ENCODE data around the gene PASD1. TPM values are rescaled to one million over a fixed set of nuclear protein-coding genes. Genes with fewer than 3 reads are reported as not detected.

Gene PASD1
- polyA plus RNA-seq, 1 of the 3 experiments (the other 2 are of a cell fraction): 0.03 TPM

DNA sequence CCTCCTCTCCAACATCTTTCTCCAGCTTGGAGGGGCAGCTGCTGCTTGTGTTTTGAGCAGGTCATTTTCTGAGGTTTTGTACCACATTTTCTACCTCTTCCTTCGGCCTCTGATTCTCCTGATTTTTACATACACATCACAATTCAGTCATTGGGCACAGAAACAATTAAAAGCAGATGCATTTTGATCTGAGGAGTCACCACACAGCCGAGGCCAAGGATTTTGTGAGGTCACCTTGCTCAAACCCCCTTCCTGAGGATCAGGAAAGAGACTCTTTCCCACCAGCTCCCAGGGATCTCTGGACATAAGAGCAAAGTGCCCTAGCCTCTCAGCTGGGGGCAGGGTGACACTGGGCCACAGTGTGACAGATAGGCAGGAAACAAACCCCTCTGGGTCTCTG is 147.0 kb downstream of the PASD1 start:
- Histone ChIP-seq H3F3A (replicated peaks; ENCODE audit: insufficient read depth) (no peaks in the 10 kb centered on the region), H3K9me3 (no peaks in the 10 kb centered on the region), H3K9me2 (no peaks in the 10 kb centered on the region), H3K27ac (ENCODE audit: low read depth in 2 of 2, low read length in 1 of 2) (no peak overlapping the region), H3K79me2 (ENCODE audit: insufficient read depth) (no peaks in the 10 kb centered on the region), H3K4me3 (ENCODE audit: low read depth in 2 of 2, low read length in 1 of 2) (no peak overlapping the region), H3K4me2 (no peak overlapping the region), H3K36me3 (replicated peaks in 1 of 2; ENCODE audit: control insufficient read depth in 1 of 2, insufficient read depth in 2 of 2, low read length in 1 of 2) (no peaks in the 10 kb centered on the region), H3K27me3 (ENCODE audit: insufficient read depth) (peaks cover 5% of the 10 kb centered on the region; the same call in 1 of the 2 replicates), H4K20me1 (ENCODE audit: insufficient read depth) (no peaks in the 10 kb centered on the region), H2AFZ (ENCODE audit: low read depth) (no peak overlapping the region), H3K4me1 (ENCODE audit: control insufficient read depth in 1 of 2, insufficient read depth in 2 of 2, low read depth in 1 of 2, low read length in 1 of 2) (no peaks in the 10 kb centered on the region), H3K9ac (no peak overlapping the region)
- POLR2A ChIA-PET: no interaction called here
- TF ChIP-seq NFIC (IDR thresholded peaks at IDR 0.05; ENCODE audit: borderline replicate concordance) (no peak), MXI1 (IDR thresholded peaks at IDR 0.05; ENCODE audit: low read depth, low read length) (no peak), RAD21 (IDR thresholded peaks at IDR 0.05; ENCODE audit: low read length) (no peak)
- TF ChIP-seq, protein P1, sequence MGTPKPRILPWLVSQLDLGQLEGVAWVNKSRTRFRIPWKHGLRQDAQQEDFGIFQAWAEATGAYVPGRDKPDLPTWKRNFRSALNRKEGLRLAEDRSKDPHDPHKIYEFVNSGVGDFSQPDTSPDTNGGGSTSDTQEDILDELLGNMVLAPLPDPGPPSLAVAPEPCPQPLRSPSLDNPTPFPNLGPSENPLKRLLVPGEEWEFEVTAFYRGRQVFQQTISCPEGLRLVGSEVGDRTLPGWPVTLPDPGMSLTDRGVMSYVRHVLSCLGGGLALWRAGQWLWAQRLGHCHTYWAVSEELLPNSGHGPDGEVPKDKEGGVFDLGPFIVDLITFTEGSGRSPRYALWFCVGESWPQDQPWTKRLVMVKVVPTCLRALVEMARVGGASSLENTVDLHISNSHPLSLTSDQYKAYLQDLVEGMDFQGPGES (IDR thresholded peaks at IDR 0.05; ENCODE audit: low read depth, low read length): no peak
- WGBS (ENCODE audit: low lambda C conversion rate): 0% methylated on average over 2 of the region's 2 CpGs
- CTCF ChIA-PET: no interaction called here
- no peak for DNase-seq

DNA sequence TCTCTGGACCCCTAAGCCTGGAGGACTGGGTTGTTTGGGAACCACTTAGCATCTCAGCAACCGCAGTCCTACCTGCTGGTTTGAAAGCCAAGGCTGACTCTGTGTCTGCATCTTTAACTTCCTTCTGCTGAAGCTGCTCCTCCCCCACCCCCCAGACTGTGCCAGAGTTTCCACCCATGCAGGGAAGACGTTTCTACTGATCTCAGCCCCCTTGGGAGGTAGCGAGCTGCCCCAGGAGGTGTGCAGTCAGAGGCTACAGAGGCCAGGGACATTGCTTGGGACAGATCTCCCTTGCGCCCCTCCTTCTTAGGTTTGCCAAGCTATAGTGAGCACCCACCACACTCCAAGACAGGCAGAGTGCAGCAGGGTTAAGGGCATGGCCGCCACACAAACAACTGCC is 147.7 kb downstream of the PASD1 start:
- Histone ChIP-seq H3K9me2 (no peaks in the 10 kb centered on the region), H3K27me3 (ENCODE audit: insufficient read depth) (0 out of 2 replicates have a peak, but pooled peaks cover 5% of the 10 kb centered on the region), H3K9me3 (no peaks in the 10 kb centered on the region), H3F3A (replicated peaks; ENCODE audit: insufficient read depth) (no peaks in the 10 kb centered on the region), H4K20me1 (ENCODE audit: insufficient read depth) (no peaks in the 10 kb centered on the region), H3K27ac (ENCODE audit: low read depth in 2 of 2, low read length in 1 of 2) (no peak overlapping the region), H3K4me3 (ENCODE audit: low read depth in 2 of 2, low read length in 1 of 2) (no peak overlapping the region), H3K4me1 (ENCODE audit: control insufficient read depth in 1 of 2, insufficient read depth in 2 of 2, low read depth in 1 of 2, low read length in 1 of 2) (no peaks in the 10 kb centered on the region), H3K9ac (no peak overlapping the region), H2AFZ (ENCODE audit: low read depth) (no peak overlapping the region), H3K79me2 (ENCODE audit: insufficient read depth) (no peaks in the 10 kb centered on the region), H3K4me2 (no peak overlapping the region), H3K36me3 (replicated peaks in 1 of 2; ENCODE audit: control insufficient read depth in 1 of 2, insufficient read depth in 2 of 2, low read length in 1 of 2) (no peaks in the 10 kb centered on the region)
- no peak for DNase-seq
- ChIA-PET CTCF (no interaction called here), POLR2A (no interaction called here)
- 0% methylated on average over 3 of the region's 5 CpGs for WGBS (ENCODE audit: low lambda C conversion rate)
- TF ChIP-seq CHD2 (IDR thresholded peaks at IDR 0.05; ENCODE audit: low read length, partially characterized antibody): no peak

DNA sequence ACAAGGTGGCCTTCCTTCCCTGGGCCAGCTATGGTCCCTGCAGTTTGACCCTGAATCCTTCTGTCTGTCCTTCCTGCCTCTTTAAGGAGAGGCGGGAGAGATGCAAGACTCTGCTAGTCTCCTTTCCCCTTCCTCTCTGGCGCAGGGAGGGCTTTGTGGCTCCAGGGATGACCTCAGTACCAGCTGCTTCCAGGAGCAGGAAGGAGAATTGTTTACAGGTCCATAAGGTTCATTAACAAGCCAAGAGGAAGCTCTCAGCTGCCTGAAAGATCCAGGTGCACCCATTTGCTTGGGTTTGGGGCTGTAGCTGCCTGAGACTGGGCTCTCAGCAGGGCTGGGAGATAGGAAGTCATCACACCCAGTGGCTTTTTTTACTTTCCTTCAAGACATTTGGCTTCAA is 148.3 kb downstream of the PASD1 start:
- no peaks in the 10 kb centered on the region for H3K79me2 ChIP-seq (ENCODE audit: insufficient read depth)
- H2AFZ ChIP-seq (ENCODE audit: low read depth): no peak overlapping the region
- ChIA-PET POLR2A (no interaction called here), CTCF (interaction anchor here (2.9 kb wide), 1 partner anchor 11 kb away, joined by 15 read pairs; no protein-coding TSS in a partner anchor)
- no peak overlapping the region for H3K4me2 ChIP-seq
- no peaks in the 10 kb centered on the region for H3K4me1 ChIP-seq (ENCODE audit: control insufficient read depth in 1 of 2, insufficient read depth in 2 of 2, low read depth in 1 of 2, low read length in 1 of 2)
- TF ChIP-seq CHD2 (IDR thresholded peaks at IDR 0.05; ENCODE audit: low read length, partially characterized antibody): no peak
- TF ChIP-seq MEF2A (IDR thresholded peaks at IDR 0.05; ENCODE audit: borderline replicate concordance, low read depth): no peak
- TF ChIP-seq, protein P2, sequence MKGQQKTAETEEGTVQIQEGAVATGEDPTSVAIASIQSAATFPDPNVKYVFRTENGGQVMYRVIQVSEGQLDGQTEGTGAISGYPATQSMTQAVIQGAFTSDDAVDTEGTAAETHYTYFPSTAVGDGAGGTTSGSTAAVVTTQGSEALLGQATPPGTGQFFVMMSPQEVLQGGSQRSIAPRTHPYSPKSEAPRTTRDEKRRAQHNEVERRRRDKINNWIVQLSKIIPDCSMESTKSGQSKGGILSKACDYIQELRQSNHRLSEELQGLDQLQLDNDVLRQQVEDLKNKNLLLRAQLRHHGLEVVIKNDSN (IDR thresholded peaks at IDR 0.05; ENCODE audit: borderline replicate concordance, low read depth): no peak
- TF ChIP-seq RXRA (IDR thresholded peaks at IDR 0.05; ENCODE audit: borderline replicate concordance, low read depth): no peak
- no peaks in the 10 kb centered on the region for H3K9me3 ChIP-seq
- 0 out of 2 replicates have a peak, but pooled peaks cover 6% of the 10 kb centered on the region for H3K27me3 ChIP-seq (ENCODE audit: insufficient read depth)
- no peak for DNase-seq
- WGBS (ENCODE audit: low lambda C conversion rate): 0% methylated on average over 2 of the region's 2 CpGs
- H4K20me1 ChIP-seq (ENCODE audit: insufficient read depth): no peaks in the 10 kb centered on the region
- H3K9me2 ChIP-seq: no peaks in the 10 kb centered on the region
- H3K36me3 ChIP-seq (replicated peaks in 1 of 2; ENCODE audit: control insufficient read depth in 1 of 2, insufficient read depth in 2 of 2, low read length in 1 of 2): no peaks in the 10 kb centered on the region
- no peak overlapping the region for H3K4me3 ChIP-seq (ENCODE audit: low read depth in 2 of 2, low read length in 1 of 2)
- no peaks in the 10 kb centered on the region for H3F3A ChIP-seq (replicated peaks; ENCODE audit: insufficient read depth)
- no peak overlapping the region for H3K27ac ChIP-seq (ENCODE audit: low read depth in 2 of 2, low read length in 1 of 2)
- H3K9ac ChIP-seq: no peak overlapping the region

All from SK-N-SH (cell line).